ENCODE measurements around the gene SLX4.
"Not testable (repeated sequence)": the region's sequence is repeated elsewhere in the genome, so short reads cannot be mapped to it uniquely, and the experiment has no call there.

The SLX4 gene

GRCh38 chr16:3640632-3641501, 29.5 kb upstream of the SLX4 start:
- no peak for DNase-seq

- DNase-seq: no peak
These were observed 28.8 kb upstream of the SLX4 start for GRCh38 chr16:3640207-3640606.

- DNase-seq: no peak
These were observed 27.7 kb upstream of the SLX4 start for GRCh38 chr16:3638916-3639644.

- DNase-seq: no peak
These were observed 26.0 kb upstream of the SLX4 start for GRCh38 chr16:3637371-3637923.

- no peak for DNase-seq
These were observed 14.7 kb upstream of the SLX4 start for GRCh38 chr16:3625911-3626732.

- no peak for DNase-seq
These were observed 13.9 kb upstream of the SLX4 start for GRCh38 chr16:3625331-3625730.

- no peak for DNase-seq
These were observed 12.2 kb upstream of the SLX4 start for GRCh38 chr16:3623642-3624041.

- no peak for DNase-seq
These were observed 7.3 kb upstream of the SLX4 start for GRCh38 chr16:3618769-3619141.

- DNase-seq: no peak
These were observed 1.4 kb upstream of the SLX4 start for GRCh38 chr16:3612510-3613466.

- peak in 2 of 14 donors; percentile 22 to 56 for DNase-seq
These were observed 684 bp downstream of the SLX4 start for GRCh38 chr16:3610698-3611145.

- peak in 1 of 14 donors; percentile 40 for DNase-seq
These were observed 1.3 kb downstream of the SLX4 start for GRCh38 chr16:3609895-3610697.

GRCh38 chr16:3608976-3609375, 2.4 kb downstream of the SLX4 start:
- DNase-seq: not testable (repeated sequence)

- no peak for DNase-seq
These were observed 3.3 kb downstream of the SLX4 start for GRCh38 chr16:3608069-3608468.

- no peak for DNase-seq
These were observed 3.8 kb downstream of the SLX4 start for GRCh38 chr16:3607634-3608033.

- DNase-seq: peak in 1 of 14 donors; percentile 10
These were observed 4.2 kb downstream of the SLX4 start for GRCh38 chr16:3607161-3607560.

GRCh38 chr16:3606441-3606840, 5.0 kb downstream of the SLX4 start:
- peak in 1 of 14 donors; percentile 88 for DNase-seq

- peak in 1 of 14 donors; percentile 71 for DNase-seq
These were observed 9.1 kb downstream of the SLX4 start for GRCh38 chr16:3602320-3602653.

GRCh38 chr16:3601614-3602319, 9.6 kb downstream of the SLX4 start:
- peak in 1 of 14 donors; percentile 67 for DNase-seq

GRCh38 chr16:3599922-3600321, 11.5 kb downstream of the SLX4 start:
- no peak for DNase-seq

GRCh38 chr16:3599121-3599520, 12.3 kb downstream of the SLX4 start:
- no peak for DNase-seq
